Measurements from ENCODE around the gene METTL21A.

Gene METTL21A

GRCh38 chr2:207621501-207622039 is 3.6 kb downstream of the METTL21A start:
- DNase-seq (ENCODE audit: low spot score), result no peak

GRCh38 chr2:207619764-207620203 is 5.4 kb downstream of the METTL21A start:
- DNase-seq (ENCODE audit: low spot score), result no peak

GRCh38 chr2:207617011-207617671 is 8.1 kb downstream of the METTL21A start:
- DNase-seq (ENCODE audit: low spot score), result no peak

GRCh38 chr2:207616185-207616584 is 9.0 kb downstream of the METTL21A start:
- no peak for DNase-seq (ENCODE audit: low spot score)

DNA sequence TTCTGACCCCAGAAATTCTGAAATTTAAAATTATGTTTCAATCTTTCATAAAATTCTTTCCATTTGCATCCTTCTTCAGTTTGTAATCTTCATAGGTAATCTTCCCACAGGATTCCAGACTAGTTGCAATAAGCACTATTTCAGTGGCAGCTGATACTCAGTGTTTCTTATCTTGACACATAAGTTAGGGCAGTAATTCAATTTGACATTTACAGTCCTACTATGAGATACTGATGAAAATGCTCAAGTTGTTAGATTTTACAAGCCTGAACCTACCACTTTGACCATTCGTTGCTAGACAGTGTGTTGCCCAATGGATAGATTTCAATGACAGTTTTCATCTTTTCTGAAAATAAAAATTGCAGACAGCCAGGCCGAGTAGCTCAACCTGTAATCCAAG is 10.4 kb downstream of the METTL21A start:
- DNase-seq (ENCODE audit: low spot score), result no peak

GRCh38 chr2:207612714-207613113 is 12.5 kb downstream of the METTL21A start:
- no peak for DNase-seq (ENCODE audit: low spot score)

DNA sequence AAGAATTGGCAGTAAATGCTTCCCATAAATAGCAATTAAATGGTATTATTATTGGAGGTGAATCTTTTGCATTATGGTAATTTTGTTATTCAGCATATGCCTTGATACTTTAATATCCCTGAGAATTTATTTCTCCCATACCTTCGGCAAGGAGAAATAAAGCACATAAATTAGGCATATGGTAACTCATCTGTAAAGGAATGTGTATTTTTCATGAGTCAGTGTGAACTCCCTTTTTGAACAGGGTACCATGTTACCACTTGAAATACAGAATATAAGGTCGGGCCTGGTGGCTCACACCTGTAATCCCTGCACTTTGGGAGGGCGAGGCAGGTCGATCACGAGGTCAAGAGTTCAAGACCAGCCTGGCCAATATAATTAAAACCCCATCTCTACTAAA is 18.4 kb downstream of the METTL21A start:
- no peak for DNase-seq (ENCODE audit: low spot score)

DNA sequence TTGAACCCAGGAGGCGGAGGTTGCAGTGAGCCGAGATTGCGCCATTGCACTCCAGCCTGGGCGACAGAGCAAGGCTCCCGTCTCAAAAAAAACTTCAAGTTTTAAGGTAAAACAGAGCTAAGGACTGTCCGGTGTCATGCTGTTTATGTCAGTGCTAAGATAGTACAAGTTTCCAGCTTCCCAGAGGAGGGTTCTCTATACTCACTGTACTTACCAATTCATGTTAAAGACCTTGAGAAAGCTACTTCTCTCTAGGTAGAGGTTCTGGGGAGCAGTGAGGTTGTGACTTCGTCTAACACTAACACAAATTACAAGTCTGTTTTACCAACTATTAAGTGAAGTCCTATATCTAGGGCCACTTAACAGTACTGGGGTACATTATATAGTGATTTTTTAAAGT is 18.8 kb downstream of the METTL21A start:
- no peak for DNase-seq (ENCODE audit: low spot score)

- DNase-seq (ENCODE audit: low spot score), result no peak
Observed at GRCh38 chr2:207603486-207603885, 21.7 kb downstream of the METTL21A start.

DNA sequence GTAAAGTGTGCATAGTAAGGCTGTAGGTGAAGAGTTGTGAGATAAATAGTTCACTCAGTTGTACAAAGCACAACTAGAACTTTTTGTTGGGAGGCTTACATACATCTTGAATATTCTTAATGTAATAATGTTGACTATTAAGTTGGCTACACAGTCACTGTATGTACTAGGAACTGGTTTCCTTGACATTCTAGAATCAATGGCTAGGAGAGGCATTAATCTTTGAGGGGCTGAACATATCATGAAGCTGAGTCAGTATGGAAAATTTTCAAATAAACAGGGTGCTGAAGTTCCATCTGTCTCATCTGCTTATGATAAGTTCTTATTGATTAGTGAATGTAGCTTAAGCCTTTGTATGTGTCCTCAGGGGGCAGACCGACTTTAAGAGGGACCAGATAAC is 23.4 kb downstream of the METTL21A start:
- DNase-seq (ENCODE audit: low spot score), result no peak

DNA sequence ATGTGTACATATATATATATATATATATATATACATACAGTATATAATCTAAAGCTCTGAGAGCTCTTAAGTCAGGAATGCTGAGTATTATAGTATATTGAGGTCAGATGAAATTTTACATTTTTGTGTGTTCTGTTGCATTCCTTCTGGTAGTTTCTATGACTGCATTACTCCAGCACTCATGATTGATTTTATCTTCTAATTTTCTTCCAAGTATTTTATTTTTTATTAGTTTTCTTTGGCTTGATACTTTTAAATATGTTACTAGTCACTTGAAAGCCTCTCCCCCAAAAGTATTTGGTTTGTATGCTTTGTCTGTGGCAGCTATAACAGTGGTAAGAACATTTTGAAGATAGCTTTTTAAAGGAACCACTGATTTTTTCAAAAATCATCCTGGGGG is 25.0 kb downstream of the METTL21A start:
- DNase-seq (ENCODE audit: low spot score), result no peak

DNA sequence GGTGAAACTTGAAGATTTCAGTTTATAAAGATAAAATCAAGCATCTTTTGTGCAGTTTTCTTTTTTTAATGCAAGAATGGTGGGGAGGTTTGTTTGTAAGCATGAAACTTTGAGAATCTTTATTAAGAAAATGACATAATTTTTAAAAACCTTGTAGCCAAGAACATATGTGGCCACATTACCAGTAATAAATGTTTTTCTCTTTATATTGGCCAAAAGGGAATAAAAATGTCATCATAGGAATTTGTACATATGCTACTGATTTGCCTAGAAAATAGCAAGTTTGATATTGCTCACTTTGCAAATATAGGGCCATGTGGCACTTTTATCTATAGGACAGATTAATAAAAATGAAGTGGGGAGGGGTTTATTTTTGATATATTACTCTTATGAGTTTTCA is 25.6 kb downstream of the METTL21A start:
- no peak for DNase-seq (ENCODE audit: low spot score)

DNA sequence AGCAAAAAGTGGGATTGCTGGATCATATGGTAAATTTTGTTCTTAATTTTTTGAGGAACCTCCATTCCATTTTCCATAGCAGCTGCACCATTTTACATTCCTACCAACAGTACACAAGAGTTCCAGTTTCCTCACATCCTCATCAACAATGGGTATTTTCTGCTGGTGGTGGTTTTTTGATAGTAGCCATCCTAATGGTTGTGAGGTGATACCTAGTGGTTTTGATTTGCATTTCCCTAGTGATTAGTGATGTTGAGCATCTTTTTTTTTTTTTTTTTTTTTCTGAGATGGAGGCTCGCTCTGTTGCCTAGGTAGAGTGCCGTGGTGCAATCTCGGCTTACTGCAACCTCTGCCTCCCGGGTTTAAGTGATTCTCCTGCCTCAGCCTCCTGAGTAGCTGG is 30.5 kb downstream of the METTL21A start:
- DNase-seq (ENCODE audit: low spot score), result no peak

GRCh38 chr2:207594264-207594663 is 30.9 kb downstream of the METTL21A start:
- no peak for DNase-seq (ENCODE audit: low spot score)

DNA sequence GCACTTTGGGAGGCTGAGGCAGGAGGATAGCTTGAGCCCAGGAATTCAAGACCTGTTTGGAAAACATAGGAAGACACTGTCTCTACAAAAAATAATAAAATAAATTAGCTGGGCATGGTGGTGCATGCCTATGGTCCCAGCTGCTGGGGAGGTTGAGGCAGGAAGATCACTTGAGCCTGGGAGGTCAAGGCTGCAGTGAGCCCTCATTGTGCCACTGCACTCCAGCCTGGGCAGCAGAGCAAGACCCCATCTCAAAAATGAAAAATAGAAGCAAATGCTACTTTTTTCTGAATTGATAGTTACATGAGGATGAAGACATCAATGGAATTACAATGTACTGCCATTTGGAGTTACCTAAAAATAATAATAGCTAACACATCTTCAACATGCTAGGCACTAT is 31.9 kb downstream of the METTL21A start:
- no peak for DNase-seq (ENCODE audit: low spot score)

DNA sequence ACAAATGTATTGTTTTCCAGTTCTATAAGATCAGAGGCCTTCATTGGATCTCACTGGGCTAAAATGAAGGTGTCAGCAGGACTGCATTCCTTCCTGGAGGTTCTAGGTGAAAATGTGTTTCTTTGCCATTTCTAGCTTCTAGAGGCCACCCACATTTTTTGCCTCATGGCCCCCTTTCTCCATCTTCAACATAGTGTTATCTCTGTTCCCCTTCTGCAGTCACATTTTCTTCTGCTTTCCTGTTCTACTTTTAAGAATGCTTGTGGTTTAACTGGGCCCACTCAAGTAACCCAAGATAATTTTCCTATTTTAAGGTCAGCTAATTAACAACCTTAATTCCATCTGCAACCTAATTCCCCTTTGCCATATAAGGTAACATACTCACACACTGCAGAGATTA is 36.1 kb downstream of the METTL21A start:
- DNase-seq (ENCODE audit: low spot score), result no peak

DNA sequence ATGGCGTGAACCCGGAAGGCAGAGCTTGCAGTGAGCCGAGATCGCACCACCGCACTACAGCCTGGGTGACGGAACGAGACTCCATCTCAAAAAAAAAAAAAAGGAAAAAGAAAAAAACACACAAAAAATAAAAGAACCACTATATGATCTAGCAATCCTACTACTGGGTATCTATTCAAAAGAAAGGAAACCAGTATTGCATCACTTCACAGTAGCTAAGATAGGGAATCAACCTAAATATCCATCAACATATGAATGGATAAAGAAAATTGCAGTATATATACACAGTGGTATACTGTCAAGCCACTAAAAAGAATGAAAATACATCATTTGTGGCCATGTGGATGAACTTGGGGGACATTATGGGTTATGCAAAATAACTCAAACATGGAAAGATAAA is 37.9 kb downstream of the METTL21A start:
- no peak for DNase-seq (ENCODE audit: low spot score)

DNA sequence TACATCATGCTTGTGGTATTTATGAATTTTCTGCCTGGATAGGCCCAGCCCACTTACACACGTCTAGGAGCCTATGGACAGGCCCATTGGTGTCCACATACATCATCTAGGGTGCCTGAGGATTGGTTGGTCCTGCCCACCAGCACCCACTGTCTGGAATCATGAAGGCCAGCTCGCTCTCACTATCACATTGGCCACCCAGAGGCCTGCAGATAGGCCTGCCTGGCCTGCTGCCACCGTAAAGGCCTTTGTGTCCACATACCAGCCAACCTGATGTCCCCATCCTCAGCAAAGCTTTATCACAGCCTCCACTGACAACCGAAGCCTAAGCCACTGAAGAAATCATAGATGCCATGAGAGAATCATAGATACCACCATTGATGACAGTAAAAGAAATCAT is 40.2 kb downstream of the METTL21A start:
- no peak for DNase-seq (ENCODE audit: low spot score)

DNA sequence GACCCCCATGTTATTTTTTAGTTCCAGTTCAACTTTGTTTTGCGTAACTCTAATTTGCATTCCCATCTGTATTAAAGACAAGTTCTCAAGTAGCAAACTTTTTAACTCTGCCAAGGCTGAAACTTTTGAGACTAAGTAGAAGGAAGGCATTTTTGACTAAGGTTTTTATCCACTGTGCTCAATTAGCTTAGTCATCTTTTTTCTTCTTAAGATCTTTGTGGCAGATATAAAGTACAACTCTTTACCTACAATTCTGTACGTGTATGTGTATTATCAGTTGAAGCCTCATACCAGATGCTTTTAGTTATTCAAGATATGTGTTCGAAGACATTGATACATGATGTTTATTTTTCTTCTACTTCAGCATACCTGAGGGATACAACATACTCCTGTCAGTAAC is 53.8 kb downstream of the METTL21A start:
- no peak for DNase-seq (ENCODE audit: low spot score)

DNA sequence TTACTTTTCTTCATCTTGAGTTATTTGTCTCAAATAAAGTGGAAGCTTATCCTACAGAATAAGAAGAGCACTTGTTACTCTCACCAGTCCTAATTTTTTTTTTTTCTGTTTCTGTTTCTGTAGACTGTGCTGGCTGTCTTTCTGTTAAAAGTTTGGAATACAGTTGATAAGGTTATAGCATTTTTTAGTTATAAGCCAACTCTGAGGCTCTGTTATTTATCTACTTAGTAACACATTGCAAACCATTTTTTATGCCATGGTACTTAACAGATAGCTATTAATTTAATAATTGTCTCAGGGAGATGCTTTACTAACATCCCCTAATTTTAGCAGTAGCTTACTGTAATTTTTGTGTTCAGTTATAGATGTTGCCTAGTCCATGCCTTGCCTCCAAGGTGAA is 57.5 kb downstream of the METTL21A start:
- no peak for DNase-seq (ENCODE audit: low spot score)

DNA sequence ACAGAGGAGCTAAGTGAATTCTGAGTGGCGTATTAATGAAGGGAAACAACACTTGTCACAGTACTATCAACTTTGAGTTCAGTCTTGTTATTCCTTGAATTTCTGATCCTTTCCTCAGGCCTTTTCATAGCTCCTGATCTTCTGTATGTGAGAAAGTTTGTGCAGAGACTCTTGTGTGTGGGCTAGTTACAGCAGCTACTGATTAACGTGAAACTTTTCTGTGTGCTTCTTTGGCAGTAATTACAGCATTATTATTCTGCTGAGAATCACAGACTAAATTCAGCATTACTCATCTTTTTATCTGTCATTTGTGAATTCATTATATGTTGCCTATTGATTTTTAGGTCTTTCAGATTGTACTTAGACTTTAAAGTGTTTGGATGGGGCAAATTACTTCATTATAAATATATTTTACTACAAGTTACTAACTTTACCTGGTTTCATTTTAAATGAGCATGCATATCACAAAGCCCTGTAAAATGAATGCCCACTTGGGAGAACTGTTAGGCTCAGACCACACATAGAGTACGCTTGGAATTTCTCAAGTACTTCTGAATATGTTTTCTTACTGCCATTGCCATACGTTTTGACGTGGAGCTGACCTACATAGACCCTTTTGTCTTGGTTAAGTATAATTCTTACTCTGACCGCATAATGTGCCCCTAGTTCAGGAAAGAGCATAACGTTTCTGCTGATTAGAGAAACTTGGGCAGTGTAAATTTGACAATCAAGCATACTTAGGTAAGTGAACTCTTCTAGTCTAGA is 59.3 kb downstream of the METTL21A start:
- DNase-seq (ENCODE audit: low spot score), result no peak
